Measurements from ENCODE around the gene CNNM2. TPM values are rescaled to one million over a fixed set of nuclear protein-coding genes. Genes with fewer than 3 reads are reported as not detected.

Gene CNNM2
- total RNA-seq, 2 donors from 2014 or later, result 25.2 to 29.3 TPM

- Histone ChIP-seq H3K9ac (ENCODE audit: low read depth in 2 of 2, low read length in 2 of 2) (no peak overlapping the region), H3K9me3 (no peaks in the 10 kb centered on the region), H3K36me3 (no peaks in the 10 kb centered on the region), H3K27ac (no peak overlapping the region), H3K4me1 (no peaks in the 10 kb centered on the region), H3K4me3 (no peak overlapping the region), H3K27me3 (no peaks in the 10 kb centered on the region)
- no peak for DNase-seq
- intact Hi-C loops (cut with DNase I), result loop anchor here (2.0 to 5.0 kb wide), 2 partner anchors 151 to 231 kb away; partner anchors contain the start of gene CYP17A1
- no peak for TF ChIP-seq CTCF (IDR thresholded peaks at IDR 0.05)
These were observed 149.9 kb downstream of the CNNM2 start for GRCh38 chr10:103067956-103068355.

- H3K36me3 ChIP-seq, result no peaks in the 10 kb centered on the region
- H3K4me1 ChIP-seq, result no peaks in the 10 kb centered on the region
- no peak overlapping the region for H3K9ac ChIP-seq (ENCODE audit: low read depth in 2 of 2, low read length in 2 of 2)
- no peak overlapping the region for H3K4me3 ChIP-seq
- no peak overlapping the region for H3K27ac ChIP-seq
- H3K9me3 ChIP-seq, result no peaks in the 10 kb centered on the region
- peak; percentile 69 for DNase-seq
- TF ChIP-seq CTCF (IDR thresholded peaks at IDR 0.05), result peak; percentile 58
- H3K27me3 ChIP-seq, result no peaks in the 10 kb centered on the region
- intact Hi-C loops (cut with DNase I), result loop anchor here (2.0 to 5.0 kb wide), 2 partner anchors 153 to 232 kb away; partner anchors contain the start of gene CYP17A1
These were observed 151.6 kb downstream of the CNNM2 start for GRCh38 chr10:103069453-103070331.

GRCh38 chr10:103072276-103072675 is 154.2 kb downstream of the CNNM2 start:
- no peak for DNase-seq
- H3K36me3 ChIP-seq, result no peaks in the 10 kb centered on the region
- TF ChIP-seq CTCF (IDR thresholded peaks at IDR 0.05), result no peak
- H3K27me3 ChIP-seq, result no peaks in the 10 kb centered on the region
- no peaks in the 10 kb centered on the region for H3K4me1 ChIP-seq
- no peak overlapping the region for H3K9ac ChIP-seq (ENCODE audit: low read depth in 2 of 2, low read length in 2 of 2)
- no peak overlapping the region for H3K27ac ChIP-seq
- no peaks in the 10 kb centered on the region for H3K9me3 ChIP-seq
- intact Hi-C loops (cut with DNase I), result no loop called here
- no peak overlapping the region for H3K4me3 ChIP-seq

GRCh38 chr10:103072891-103073290 is 154.8 kb downstream of the CNNM2 start:
- intact Hi-C loops (cut with DNase I), result no loop called here
- no peak for TF ChIP-seq CTCF (IDR thresholded peaks at IDR 0.05)
- Histone ChIP-seq H3K27ac (no peak overlapping the region), H3K9ac (ENCODE audit: low read depth in 2 of 2, low read length in 2 of 2) (no peak overlapping the region), H3K4me3 (no peak overlapping the region), H3K36me3 (no peaks in the 10 kb centered on the region), H3K4me1 (no peaks in the 10 kb centered on the region), H3K27me3 (no peaks in the 10 kb centered on the region), H3K9me3 (no peaks in the 10 kb centered on the region)
- DNase-seq, result no peak

- Histone ChIP-seq H3K27ac (no peak overlapping the region), H3K4me3 (no peak overlapping the region), H3K27me3 (no peaks in the 10 kb centered on the region), H3K9me3 (no peaks in the 10 kb centered on the region), H3K4me1 (no peaks in the 10 kb centered on the region), H3K9ac (ENCODE audit: low read depth in 2 of 2, low read length in 2 of 2) (no peak overlapping the region), H3K36me3 (no peaks in the 10 kb centered on the region)
- no peak for TF ChIP-seq CTCF (IDR thresholded peaks at IDR 0.05)
- intact Hi-C loops (cut with DNase I), result no loop called here
- no peak for DNase-seq
These were observed 158.9 kb downstream of the CNNM2 start for GRCh38 chr10:103077020-103077419.
